ENCODE results near the gene RPL39L. TPM values are rescaled to one million over a fixed set of nuclear protein-coding genes. Genes with fewer than 3 reads are reported as not detected.

Gene RPL39L
- total RNA-seq, 1 donor from 2014 or later = 13.4 TPM

DNA sequence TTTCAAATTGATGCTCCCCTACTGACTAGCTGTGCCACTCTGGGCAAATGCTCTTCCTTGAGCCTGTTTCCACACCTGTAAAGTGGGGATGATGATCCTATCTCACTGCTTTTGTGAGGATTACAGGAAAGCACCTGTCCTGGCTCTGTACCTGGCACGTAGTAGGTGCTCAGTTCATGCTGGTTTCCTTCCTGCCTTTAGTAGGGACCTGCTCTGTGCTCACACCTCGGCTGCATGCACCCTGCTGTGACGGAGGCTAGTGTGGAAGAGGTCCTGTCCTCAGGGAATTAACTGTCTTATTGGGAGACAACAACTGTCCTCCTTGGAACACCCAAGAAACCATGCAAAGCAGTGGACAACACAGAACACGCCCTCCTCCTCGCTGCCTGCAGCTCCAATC is 61.8 kb downstream of the RPL39L start:
- H3K36me3 Mint-ChIP-seq = peaks cover 19% of the 10 kb centered on the region

DNA sequence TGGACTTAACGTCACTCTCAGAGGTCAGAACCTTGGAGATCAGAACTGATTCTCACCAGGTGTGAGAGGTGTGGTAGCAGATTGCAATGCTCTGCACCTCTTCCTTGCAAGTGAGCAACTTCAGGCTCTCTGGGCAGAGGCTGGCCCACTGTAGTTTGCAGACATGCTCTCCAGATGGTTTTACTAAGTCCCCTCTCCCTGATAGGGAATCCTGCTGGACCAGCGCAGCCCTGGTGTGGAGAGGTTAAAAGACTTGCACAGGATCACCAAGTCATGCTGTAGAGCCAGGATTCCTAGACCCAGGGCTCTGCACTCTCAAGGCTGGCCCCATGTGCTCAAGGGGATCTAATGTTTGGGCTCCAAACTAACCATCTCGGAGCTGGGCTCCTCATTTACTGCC is 62.2 kb downstream of the RPL39L start:
- peaks cover 19% of the 10 kb centered on the region for H3K36me3 Mint-ChIP-seq

More for the DNA sequence above, 61.8 kb downstream of the RPL39L start:
- no peak overlapping the region for H3K27ac Mint-ChIP-seq
- TF ChIP-seq, protein P1, sequence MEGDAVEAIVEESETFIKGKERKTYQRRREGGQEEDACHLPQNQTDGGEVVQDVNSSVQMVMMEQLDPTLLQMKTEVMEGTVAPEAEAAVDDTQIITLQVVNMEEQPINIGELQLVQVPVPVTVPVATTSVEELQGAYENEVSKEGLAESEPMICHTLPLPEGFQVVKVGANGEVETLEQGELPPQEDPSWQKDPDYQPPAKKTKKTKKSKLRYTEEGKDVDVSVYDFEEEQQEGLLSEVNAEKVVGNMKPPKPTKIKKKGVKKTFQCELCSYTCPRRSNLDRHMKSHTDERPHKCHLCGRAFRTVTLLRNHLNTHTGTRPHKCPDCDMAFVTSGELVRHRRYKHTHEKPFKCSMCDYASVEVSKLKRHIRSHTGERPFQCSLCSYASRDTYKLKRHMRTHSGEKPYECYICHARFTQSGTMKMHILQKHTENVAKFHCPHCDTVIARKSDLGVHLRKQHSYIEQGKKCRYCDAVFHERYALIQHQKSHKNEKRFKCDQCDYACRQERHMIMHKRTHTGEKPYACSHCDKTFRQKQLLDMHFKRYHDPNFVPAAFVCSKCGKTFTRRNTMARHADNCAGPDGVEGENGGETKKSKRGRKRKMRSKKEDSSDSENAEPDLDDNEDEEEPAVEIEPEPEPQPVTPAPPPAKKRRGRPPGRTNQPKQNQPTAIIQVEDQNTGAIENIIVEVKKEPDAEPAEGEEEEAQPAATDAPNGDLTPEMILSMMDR (IDR thresholded peaks at IDR 0.05; ENCODE audit: unreplicated experiment) = no peak
- no peaks in the 10 kb centered on the region for H3K4me1 Mint-ChIP-seq
- H3K9me3 Mint-ChIP-seq = no peaks in the 10 kb centered on the region
- no peak overlapping the region for H3K4me3 Mint-ChIP-seq
- H3K27me3 Mint-ChIP-seq (ENCODE audit: low read depth) = no peaks in the 10 kb centered on the region
- DNase-seq (ENCODE audit: low spot score in 2 of 2, unreplicated experiment in 2 of 2) = no peak

GRCh38 chr3:187076297-187076696 is 63.0 kb downstream of the RPL39L start:
- H3K36me3 Mint-ChIP-seq = peaks cover 20% of the 10 kb centered on the region
- no peak overlapping the region for H3K27ac Mint-ChIP-seq
- H3K4me1 Mint-ChIP-seq = no peaks in the 10 kb centered on the region
- H3K9me3 Mint-ChIP-seq = no peaks in the 10 kb centered on the region
- DNase-seq (ENCODE audit: low spot score in 2 of 2, unreplicated experiment in 2 of 2) = no peak
- no peaks in the 10 kb centered on the region for H3K27me3 Mint-ChIP-seq (ENCODE audit: low read depth)
- H3K4me3 Mint-ChIP-seq = no peak overlapping the region
- TF ChIP-seq, protein P1 (IDR thresholded peaks at IDR 0.05; ENCODE audit: unreplicated experiment) = no peak

More for the DNA sequence above, 62.2 kb downstream of the RPL39L start:
- H3K9me3 Mint-ChIP-seq = no peaks in the 10 kb centered on the region
- H3K4me1 Mint-ChIP-seq = no peaks in the 10 kb centered on the region
- TF ChIP-seq, protein P1 (IDR thresholded peaks at IDR 0.05; ENCODE audit: unreplicated experiment) = no peak
- no peak overlapping the region for H3K4me3 Mint-ChIP-seq
- no peaks in the 10 kb centered on the region for H3K27me3 Mint-ChIP-seq (ENCODE audit: low read depth)
- H3K27ac Mint-ChIP-seq = no peak overlapping the region
- no peak for DNase-seq (ENCODE audit: low spot score in 2 of 2, unreplicated experiment in 2 of 2)

GRCh38 chr3:187074846-187075245 is 64.5 kb downstream of the RPL39L start:
- Mint-ChIP-seq H3K27me3 (ENCODE audit: low read depth) (no peaks in the 10 kb centered on the region), H3K9me3 (peaks cover under 1% of the 10 kb centered on the region), H3K36me3 (peaks cover 28% of the 10 kb centered on the region), H3K27ac (no peak overlapping the region), H3K4me3 (no peak overlapping the region), H3K4me1 (no peaks in the 10 kb centered on the region)
- no peak for DNase-seq (ENCODE audit: low spot score in 2 of 2, unreplicated experiment in 2 of 2)
- TF ChIP-seq, protein P1 (IDR thresholded peaks at IDR 0.05; ENCODE audit: unreplicated experiment) = no peak

DNA sequence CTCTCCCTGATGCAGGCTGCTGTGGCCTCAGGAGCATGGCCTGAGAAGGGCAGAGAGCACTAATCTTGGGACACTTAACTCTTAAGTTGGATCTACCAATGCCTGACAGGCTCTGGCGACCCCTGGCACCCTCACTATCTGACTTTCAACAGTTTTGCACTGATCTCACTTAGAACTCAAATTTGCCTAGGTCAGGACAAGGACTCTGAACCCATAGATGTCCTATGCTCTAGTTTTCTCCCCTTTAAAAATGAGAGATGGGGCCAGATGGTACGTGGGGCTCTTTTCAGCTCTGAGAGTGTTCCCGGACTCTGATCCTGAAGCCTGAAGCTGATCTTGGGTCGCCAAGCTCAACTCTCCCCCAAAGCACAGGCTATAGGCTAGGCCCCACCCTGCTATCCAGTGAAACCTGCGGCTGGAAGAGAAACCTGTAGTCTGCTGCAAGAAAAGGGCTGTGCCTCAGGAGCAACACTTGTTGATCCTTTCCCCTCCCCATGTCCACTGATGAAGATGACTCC is 65.7 kb downstream of the RPL39L start:
- H3K4me3 Mint-ChIP-seq = no peak overlapping the region

More for the DNA sequence above, 65.7 kb downstream of the RPL39L start:
- Mint-ChIP-seq H3K9me3 (peaks cover 7% of the 10 kb centered on the region), H3K36me3 (peaks cover 34% of the 10 kb centered on the region), H3K27ac (no peak overlapping the region), H3K27me3 (ENCODE audit: low read depth) (no peaks in the 10 kb centered on the region), H3K4me1 (no peaks in the 10 kb centered on the region)
- no peak for DNase-seq (ENCODE audit: low spot score in 2 of 2, unreplicated experiment in 2 of 2)
- TF ChIP-seq, protein P1 (IDR thresholded peaks at IDR 0.05; ENCODE audit: unreplicated experiment) = no peak
